ENCODE data around the gene SMYD3. TPM values are rescaled to one million over a fixed set of nuclear protein-coding genes. Genes with fewer than 3 reads are reported as not detected.

The SMYD3 gene
- polyA plus RNA-seq, 1 experiment: 39.9 TPM

DNA sequence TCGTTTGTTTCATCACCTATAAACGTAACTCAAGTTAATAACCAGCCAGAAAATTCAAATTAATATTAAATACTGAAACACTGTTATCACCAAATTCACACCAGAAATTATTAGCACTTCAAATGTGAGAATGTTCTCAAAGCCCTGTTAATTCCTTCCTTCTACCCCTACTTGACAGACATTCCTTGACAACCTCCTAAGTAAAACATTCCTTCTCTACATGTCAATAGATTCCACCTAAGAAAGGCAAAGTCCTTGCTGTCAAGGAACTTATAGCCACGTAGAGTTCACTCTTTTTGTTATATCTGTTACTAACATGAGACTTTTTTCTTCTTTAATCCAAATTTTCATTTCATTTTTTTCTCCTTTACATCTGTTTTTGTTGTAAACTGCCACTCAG is 441.5 kb downstream of the SMYD3 start:
- ChIA-PET CTCF (interaction anchor here (0.6 to 1.5 kb wide), 2 partner anchors 37 to 267 kb away, joined by 3 read pairs; no protein-coding TSS in a partner anchor), POLR2A (no interaction called here)
- no peaks in the 10 kb centered on the region for H3K27me3 ChIP-seq (ENCODE audit: control insufficient read depth, insufficient read depth, low read length)
- H3K9me3 ChIP-seq (ENCODE audit: control insufficient read depth, insufficient read depth, low read length): no peaks in the 10 kb centered on the region
- no peak overlapping the region for H3K27ac ChIP-seq (ENCODE audit: low read depth, low read length)
- TF ChIP-seq, protein P1, sequence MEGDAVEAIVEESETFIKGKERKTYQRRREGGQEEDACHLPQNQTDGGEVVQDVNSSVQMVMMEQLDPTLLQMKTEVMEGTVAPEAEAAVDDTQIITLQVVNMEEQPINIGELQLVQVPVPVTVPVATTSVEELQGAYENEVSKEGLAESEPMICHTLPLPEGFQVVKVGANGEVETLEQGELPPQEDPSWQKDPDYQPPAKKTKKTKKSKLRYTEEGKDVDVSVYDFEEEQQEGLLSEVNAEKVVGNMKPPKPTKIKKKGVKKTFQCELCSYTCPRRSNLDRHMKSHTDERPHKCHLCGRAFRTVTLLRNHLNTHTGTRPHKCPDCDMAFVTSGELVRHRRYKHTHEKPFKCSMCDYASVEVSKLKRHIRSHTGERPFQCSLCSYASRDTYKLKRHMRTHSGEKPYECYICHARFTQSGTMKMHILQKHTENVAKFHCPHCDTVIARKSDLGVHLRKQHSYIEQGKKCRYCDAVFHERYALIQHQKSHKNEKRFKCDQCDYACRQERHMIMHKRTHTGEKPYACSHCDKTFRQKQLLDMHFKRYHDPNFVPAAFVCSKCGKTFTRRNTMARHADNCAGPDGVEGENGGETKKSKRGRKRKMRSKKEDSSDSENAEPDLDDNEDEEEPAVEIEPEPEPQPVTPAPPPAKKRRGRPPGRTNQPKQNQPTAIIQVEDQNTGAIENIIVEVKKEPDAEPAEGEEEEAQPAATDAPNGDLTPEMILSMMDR (IDR thresholded peaks at IDR 0.05; ENCODE audit: low read depth, low read length): no peak
- H3K4me3 ChIP-seq (ENCODE audit: low read depth, low read length): no peak overlapping the region
- no peak for DNase-seq (ENCODE audit: low read depth, low spot score)

DNA sequence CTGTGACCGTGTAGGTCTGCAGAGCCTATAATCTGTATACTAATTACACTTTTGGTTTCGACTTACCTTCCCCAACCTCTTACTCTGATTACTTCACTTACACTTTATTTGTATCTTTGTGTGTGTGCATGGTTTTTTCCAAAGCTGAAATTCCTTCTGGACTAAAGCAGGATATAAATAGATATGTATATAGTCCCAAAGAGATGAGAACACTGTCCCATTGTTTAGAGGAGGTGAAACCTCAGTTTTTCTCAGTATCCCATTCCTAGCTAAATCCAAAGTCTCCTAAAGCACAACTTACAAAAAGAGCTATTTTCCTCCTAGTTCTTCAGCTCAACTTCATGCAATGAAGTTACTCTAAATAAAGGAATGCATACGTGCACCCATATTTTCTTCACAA is 442.2 kb downstream of the SMYD3 start:
- TF ChIP-seq, protein P1 (IDR thresholded peaks at IDR 0.05; ENCODE audit: low read depth, low read length): no peak
- CTCF ChIA-PET: interaction anchor here (0.5 to 1.5 kb wide), 3 partner anchors 31 to 266 kb away, joined by 3 read pairs; no protein-coding TSS in a partner anchor
- Histone ChIP-seq H3K9me3 (ENCODE audit: control insufficient read depth, insufficient read depth, low read length) (no peaks in the 10 kb centered on the region), H3K27ac (ENCODE audit: low read depth, low read length) (no peak overlapping the region), H3K4me3 (ENCODE audit: low read depth, low read length) (no peak overlapping the region), H3K27me3 (ENCODE audit: control insufficient read depth, insufficient read depth, low read length) (no peaks in the 10 kb centered on the region)
- POLR2A ChIA-PET: no interaction called here
- no peak for DNase-seq (ENCODE audit: low read depth, low spot score)

DNA sequence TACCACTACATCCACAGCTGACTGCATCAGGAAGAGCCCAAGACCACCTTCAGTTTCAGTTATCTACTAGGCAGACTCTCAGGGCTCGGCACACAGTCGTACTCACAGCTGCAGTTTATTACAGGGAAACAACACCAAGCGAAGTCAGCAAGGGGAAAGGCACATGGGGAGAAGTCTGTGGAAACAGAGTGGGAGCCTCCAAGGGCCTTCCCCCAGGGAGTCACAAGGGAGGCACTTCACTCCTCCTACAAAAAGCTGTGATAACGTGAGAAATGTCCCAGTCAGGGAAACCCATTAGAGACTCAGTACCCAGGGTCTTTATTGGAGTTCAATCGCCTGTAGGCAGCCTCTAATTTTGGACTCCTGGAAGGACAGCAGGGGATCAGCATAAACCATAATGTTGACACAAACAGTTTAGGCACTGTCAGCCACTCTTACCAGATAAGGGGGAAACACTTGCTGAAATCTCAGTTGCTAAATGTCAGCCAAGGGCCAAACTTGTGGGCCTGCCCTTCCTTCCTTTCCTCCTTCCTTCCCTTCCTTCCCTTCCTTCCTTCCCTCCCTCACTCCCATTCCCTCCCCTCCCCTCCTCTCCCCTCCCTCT is 444.0 kb downstream of the SMYD3 start:
- H3K9me3 ChIP-seq (ENCODE audit: control insufficient read depth, insufficient read depth, low read length): no peaks in the 10 kb centered on the region
- no peaks in the 10 kb centered on the region for H3K27me3 ChIP-seq (ENCODE audit: control insufficient read depth, insufficient read depth, low read length)
- H3K27ac ChIP-seq (ENCODE audit: low read depth, low read length): no peak overlapping the region
- POLR2A ChIA-PET: no interaction called here
- H3K4me3 ChIP-seq (ENCODE audit: low read depth, low read length): no peak overlapping the region
- no peak for DNase-seq (ENCODE audit: low read depth, low spot score)
- TF ChIP-seq, protein P1 (IDR thresholded peaks at IDR 0.05; ENCODE audit: low read depth, low read length): no peak
- CTCF ChIA-PET: no interaction called here

DNA sequence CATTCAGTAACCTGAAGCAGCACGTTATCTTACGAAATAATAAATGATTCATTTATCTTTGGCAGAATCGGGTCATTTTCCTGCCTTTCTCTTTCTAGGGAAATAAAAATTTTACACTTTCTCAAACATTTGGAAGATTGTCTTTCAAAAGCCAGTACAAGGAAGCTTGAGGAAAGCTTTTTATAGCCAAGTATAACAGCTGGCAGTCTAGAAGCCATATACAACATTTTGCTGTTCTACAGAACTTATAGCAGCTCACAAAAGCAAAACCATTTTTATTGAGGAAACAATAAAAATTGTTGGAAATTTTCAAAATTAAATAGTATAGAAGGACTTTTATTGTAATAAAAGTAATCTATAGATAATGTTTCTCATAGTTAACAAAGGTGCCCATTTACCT is 448.6 kb downstream of the SMYD3 start:
- Histone ChIP-seq H3K4me3 (ENCODE audit: low read depth, low read length) (no peak overlapping the region), H3K27ac (ENCODE audit: low read depth, low read length) (no peak overlapping the region), H3K27me3 (ENCODE audit: control insufficient read depth, insufficient read depth, low read length) (no peaks in the 10 kb centered on the region), H3K9me3 (ENCODE audit: control insufficient read depth, insufficient read depth, low read length) (no peaks in the 10 kb centered on the region)
- CTCF ChIA-PET: no interaction called here
- TF ChIP-seq, protein P1 (IDR thresholded peaks at IDR 0.05; ENCODE audit: low read depth, low read length): no peak
- no peak for DNase-seq (ENCODE audit: low read depth, low spot score)
- POLR2A ChIA-PET: no interaction called here

DNA sequence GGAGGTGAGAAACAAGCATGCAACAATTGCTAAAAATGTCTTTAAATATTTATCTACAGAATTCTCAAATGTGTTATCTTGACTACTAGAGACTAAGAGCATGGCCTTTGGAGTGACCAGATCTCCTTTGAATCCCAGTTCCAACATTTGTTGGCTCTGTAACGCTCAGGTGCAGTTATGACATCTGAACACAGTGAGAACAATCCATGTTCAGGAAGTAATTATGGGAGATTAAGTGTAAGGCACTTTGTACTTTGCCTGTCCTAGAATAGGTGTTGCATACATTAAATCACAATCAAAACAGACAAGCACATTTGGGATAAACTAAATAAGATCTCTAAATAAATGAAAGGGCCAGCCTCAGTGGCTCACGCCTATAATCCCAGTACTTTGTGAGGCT is 454.5 kb downstream of the SMYD3 start:
- TF ChIP-seq, protein P1 (IDR thresholded peaks at IDR 0.05; ENCODE audit: low read depth, low read length): no peak
- Histone ChIP-seq H3K4me3 (ENCODE audit: low read depth, low read length) (no peak overlapping the region), H3K27ac (ENCODE audit: low read depth, low read length) (no peak overlapping the region), H3K9me3 (ENCODE audit: control insufficient read depth, insufficient read depth, low read length) (no peaks in the 10 kb centered on the region), H3K27me3 (ENCODE audit: control insufficient read depth, insufficient read depth, low read length) (no peaks in the 10 kb centered on the region)
- DNase-seq (ENCODE audit: low read depth, low spot score): no peak
- ChIA-PET POLR2A (no interaction called here), CTCF (no interaction called here)
